BJ (cell line): ENCODE results near the gene SUPT5H. TPM values are rescaled to one million over a fixed set of nuclear protein-coding genes. Genes with fewer than 3 reads are reported as not detected.

Experiments
- CTCF ChIA-PET: fragments of 350-600 bp; formaldehyde crosslinking; extraction: SDS; loops from one replicate; lab custom pipeline; 2021; ENCODE audit warnings: antibody characterized with exemption, inconsistent platforms; lab: Yijun Ruan, JAX
- POLR2A ChIA-PET: fragments of 300-600 bp; sonication (Branson Sonifier 250); formaldehyde crosslinking; extraction: SDS; loops from one replicate; lab custom pipeline; 2021; ENCODE audit warnings: antibody characterized with exemption; lab: Charles Lee
- DNase-seq: peaks from one replicate; pipeline ENCODE4 v3.0.0-alpha.2; 2011; ENCODE audit warnings: low read depth
- H3K27me3 ChIP-seq: 2 replicates; pipeline ENCODE4 v1.6.0; 2011; ENCODE audit warnings: low read length; ENCODE audit not compliant: control insufficient read depth, insufficient read depth
- H3K36me3 ChIP-seq: 2 replicates; pipeline ENCODE4 v1.5.1; 2011; ENCODE audit warnings: low read length; ENCODE audit not compliant: control insufficient read depth, insufficient read depth
- H3K4me3 ChIP-seq: 2 replicates; pipeline ENCODE4 v1.5.1; 2011; ENCODE audit warnings: low read depth, mild to moderate bottlenecking, control low read depth, low read length
- polyA plus RNA-seq: library from polyadenylated mRNA; depleted of rRNA; stranded (reverse); fragments of >200 nt; gene quantifications from 2 replicates; pipeline ENCODE4 v1.2.3, GENCODE V29; 2011; rRNA removed
- small RNA-seq: library from RNA; depleted of rRNA; stranded (forward); fragments of <200 nt; gene quantifications from one replicate; pipeline ENCODE3, GENCODE V24; 2012; ENCODE audit warnings: low replicate concordance, low read depth; ENCODE audit not compliant: insufficient read length
- TF ChIP-seq, protein P1 (sequence below): IDR thresholded peaks from 2 replicates; pipeline ENCODE4 v1.5.1; 2011; ENCODE audit warnings: low read depth, mild to moderate bottlenecking, control low read depth, inconsistent platforms, low read length, moderate library complexity; ENCODE audit not compliant: insufficient read depth

SUPT5H gene
- polyA plus RNA-seq, 1 experiment, result 81.8 TPM

DNA sequence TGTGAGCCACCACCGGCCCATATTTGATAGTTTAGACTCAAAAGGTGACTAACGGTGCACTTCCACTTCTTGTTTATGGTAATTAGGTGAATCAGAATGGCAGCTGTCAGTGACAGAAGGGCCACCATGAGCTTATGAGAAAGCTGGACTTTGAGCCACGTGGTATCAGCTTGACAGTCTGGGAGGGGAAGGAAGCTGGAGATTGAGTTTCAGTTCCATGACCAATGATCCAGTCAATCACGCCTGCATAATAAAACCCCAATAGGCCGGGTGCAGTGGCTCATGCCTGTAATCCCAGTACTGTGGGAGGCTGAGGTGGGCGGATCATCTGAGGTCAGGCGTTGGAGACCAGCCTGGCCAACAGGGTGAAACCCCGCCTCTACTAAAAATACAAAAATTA is 79.1 kb downstream of the SUPT5H start:
- CTCF ChIA-PET, result interaction anchor here (0.9 to 2.0 kb wide), 5 partner anchors 8 to 50 kb away, joined by 3 to 5 read pairs (median 3); partner anchors contain the start of gene EID2B
- TF ChIP-seq, protein P1, sequence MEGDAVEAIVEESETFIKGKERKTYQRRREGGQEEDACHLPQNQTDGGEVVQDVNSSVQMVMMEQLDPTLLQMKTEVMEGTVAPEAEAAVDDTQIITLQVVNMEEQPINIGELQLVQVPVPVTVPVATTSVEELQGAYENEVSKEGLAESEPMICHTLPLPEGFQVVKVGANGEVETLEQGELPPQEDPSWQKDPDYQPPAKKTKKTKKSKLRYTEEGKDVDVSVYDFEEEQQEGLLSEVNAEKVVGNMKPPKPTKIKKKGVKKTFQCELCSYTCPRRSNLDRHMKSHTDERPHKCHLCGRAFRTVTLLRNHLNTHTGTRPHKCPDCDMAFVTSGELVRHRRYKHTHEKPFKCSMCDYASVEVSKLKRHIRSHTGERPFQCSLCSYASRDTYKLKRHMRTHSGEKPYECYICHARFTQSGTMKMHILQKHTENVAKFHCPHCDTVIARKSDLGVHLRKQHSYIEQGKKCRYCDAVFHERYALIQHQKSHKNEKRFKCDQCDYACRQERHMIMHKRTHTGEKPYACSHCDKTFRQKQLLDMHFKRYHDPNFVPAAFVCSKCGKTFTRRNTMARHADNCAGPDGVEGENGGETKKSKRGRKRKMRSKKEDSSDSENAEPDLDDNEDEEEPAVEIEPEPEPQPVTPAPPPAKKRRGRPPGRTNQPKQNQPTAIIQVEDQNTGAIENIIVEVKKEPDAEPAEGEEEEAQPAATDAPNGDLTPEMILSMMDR, result no peak
- H3K4me3 ChIP-seq, result no peak overlapping the region
- POLR2A ChIA-PET, result no interaction called here
- H3K27me3 ChIP-seq, result no peaks in the 10 kb centered on the region
- DNase-seq, result no peak
- no peaks in the 10 kb centered on the region for H3K36me3 ChIP-seq

DNA sequence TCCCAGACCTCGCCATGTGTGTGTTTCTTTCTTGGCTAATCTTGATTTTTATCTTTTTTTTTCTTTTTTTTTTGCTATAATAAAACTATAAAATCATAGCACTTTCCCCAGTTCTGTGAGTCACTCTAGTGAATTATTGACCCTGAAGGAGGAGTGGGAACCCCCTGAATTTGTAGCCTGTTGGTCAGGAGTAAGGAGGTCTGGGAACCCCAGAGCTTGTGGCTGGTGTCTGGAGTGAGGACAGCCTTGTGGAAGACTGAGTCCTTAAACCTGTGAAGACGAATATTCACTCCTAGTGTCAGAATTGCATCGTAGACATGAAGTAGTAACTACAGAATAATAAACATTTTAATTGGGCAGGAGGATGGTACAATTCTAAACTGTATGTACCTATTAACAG is 79.8 kb downstream of the SUPT5H start:
- ChIA-PET POLR2A (no interaction called here), CTCF (interaction anchor here (1.1 to 2.0 kb wide), 2 partner anchors 9 to 22 kb away, joined by 3 to 5 read pairs; no protein-coding TSS in a partner anchor)
- TF ChIP-seq, protein P1, result no peak
- H3K27me3 ChIP-seq, result no peaks in the 10 kb centered on the region
- H3K4me3 ChIP-seq, result no peak overlapping the region
- DNase-seq, result no peak
- no peaks in the 10 kb centered on the region for H3K36me3 ChIP-seq

Small RNA genes within 50 kb of the gene (small RNA-seq; reads per million reads assigned to genes)
- gene MIR4530, result not detected

Other genes with a start within 250 kb of the SUPT5H start
- 0.04 TPM in 2 replicates for gene NCCRP1, start 248.6 kb upstream of the SUPT5H start, polyA plus RNA-seq
- not detected in 2 replicates for gene SYCN, start 241.3 kb upstream of the SUPT5H start, polyA plus RNA-seq
- not detected in 2 replicates for gene IFNL3, start 200.6 kb upstream of the SUPT5H start, polyA plus RNA-seq
- gene IFNL4, start 196.7 kb upstream of the SUPT5H start, polyA plus RNA-seq, result not detected in 2 replicates
- not detected in 2 replicates for gene IFNL2, start 177.2 kb upstream of the SUPT5H start, polyA plus RNA-seq
- not detected in 2 replicates for gene IFNL1, start 149.2 kb upstream of the SUPT5H start, polyA plus RNA-seq
- gene LRFN1, start 124.7 kb upstream of the SUPT5H start, polyA plus RNA-seq, result 0.02 and 0.06 TPM in 2 replicates
- gene GMFG, start 109.5 kb upstream of the SUPT5H start, polyA plus RNA-seq, result 0.50 and 0.56 TPM in 2 replicates
- gene SAMD4B, start 103.2 kb upstream of the SUPT5H start, polyA plus RNA-seq, result 45.7 and 75.7 TPM in 2 replicates
- 50.2 and 51.8 TPM in 2 replicates for gene PAF1, start 54.5 kb upstream of the SUPT5H start, polyA plus RNA-seq
- gene MED29, start 54.2 kb upstream of the SUPT5H start, polyA plus RNA-seq, result 28.5 and 36.6 TPM in 2 replicates
- 4.8 and 9.5 TPM in 2 replicates for gene ZFP36, start 38.7 kb upstream of the SUPT5H start, polyA plus RNA-seq
- 12.5 and 20.6 TPM in 2 replicates for gene PLEKHG2, start 32.9 kb upstream of the SUPT5H start, polyA plus RNA-seq
- 2,401 and 2,896 TPM in 2 replicates for gene RPS16, start 9.6 kb upstream of the SUPT5H start, polyA plus RNA-seq
- 86.1 and 97.8 TPM in 2 replicates for gene TIMM50, start 35.3 kb downstream of the SUPT5H start, polyA plus RNA-seq
- gene DLL3, start 53.4 kb downstream of the SUPT5H start, polyA plus RNA-seq, result 0.71 and 1.0 TPM in 2 replicates
- not detected in 2 replicates for gene SELENOV, start 69.6 kb downstream of the SUPT5H start, polyA plus RNA-seq
- gene EID2B, start 87.3 kb downstream of the SUPT5H start, polyA plus RNA-seq, result 2.2 and 2.3 TPM in 2 replicates
- gene EID2, start 94.6 kb downstream of the SUPT5H start, polyA plus RNA-seq, result 5.5 and 7.9 TPM in 2 replicates
- not detected in 2 replicates for gene LGALS13, start 156.9 kb downstream of the SUPT5H start, polyA plus RNA-seq
- not detected in 2 replicates for gene LGALS16, start 210.3 kb downstream of the SUPT5H start, polyA plus RNA-seq